ENCODE results near the gene NAT16.
"Not testable (repeated sequence)": the region's sequence is repeated elsewhere in the genome, so short reads cannot be mapped to it uniquely, and the experiment has no call there.

NAT16 gene

GRCh38 chr7:101125989-101126650, 54.0 kb downstream of the NAT16 start:
- no peak for DNase-seq

GRCh38 chr7:101124376-101125056, 55.6 kb downstream of the NAT16 start:
- DNase-seq, result no peak

GRCh38 chr7:101123703-101124068, 56.4 kb downstream of the NAT16 start:
- DNase-seq, result no peak

- DNase-seq, result no peak
Measured at GRCh38 chr7:101122933-101123702, 57.0 kb downstream of the NAT16 start.

GRCh38 chr7:101121991-101122932, 57.8 kb downstream of the NAT16 start:
- no peak for DNase-seq

GRCh38 chr7:101121631-101121990, 58.5 kb downstream of the NAT16 start:
- DNase-seq, result not testable (repeated sequence)

Data from activated CD4-positive, alpha-beta T cell treated with anti-CD3 and anti-CD28 coated beads, Interleukin-2, amount 50 U/mL, for 48 hours (primary cell).